Stimulated activated CD4-positive, alpha-beta T cell treated with anti-CD3 and anti-CD28 coated beads, Interleukin-2, amount 100 ng/mL, for 4 hours (primary cell): Measurements from ENCODE around the gene CNOT8.
"Not testable (repeated sequence)": the region's sequence is repeated elsewhere in the genome, so short reads cannot be mapped to it uniquely, and the experiment has no call there.

Experiments used
- DNase-seq: peaks from one replicate; pipeline ENCODE4 v3.0.0-alpha.2; 2020; ENCODE audit warnings: low read depth

CNOT8 gene

DNA sequence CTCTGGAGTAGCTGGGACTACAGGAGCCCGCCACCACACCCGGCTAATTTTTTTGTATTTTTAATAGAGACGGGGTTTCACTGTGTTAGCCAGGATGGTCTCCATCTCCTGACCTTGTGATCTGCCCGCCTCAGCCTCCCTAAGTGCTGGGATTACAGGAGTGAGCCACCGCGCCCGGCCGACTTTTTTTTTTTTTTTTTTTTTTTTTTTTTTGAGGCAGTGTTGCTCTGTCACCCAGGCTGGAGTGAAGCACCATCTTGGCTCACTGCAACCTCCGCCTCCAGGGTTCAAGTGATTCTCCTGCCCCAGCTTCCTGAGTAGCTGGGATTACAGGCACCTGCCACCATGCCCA, 22.8 kb upstream of the CNOT8 start:
- not testable (repeated sequence) for DNase-seq

DNA sequence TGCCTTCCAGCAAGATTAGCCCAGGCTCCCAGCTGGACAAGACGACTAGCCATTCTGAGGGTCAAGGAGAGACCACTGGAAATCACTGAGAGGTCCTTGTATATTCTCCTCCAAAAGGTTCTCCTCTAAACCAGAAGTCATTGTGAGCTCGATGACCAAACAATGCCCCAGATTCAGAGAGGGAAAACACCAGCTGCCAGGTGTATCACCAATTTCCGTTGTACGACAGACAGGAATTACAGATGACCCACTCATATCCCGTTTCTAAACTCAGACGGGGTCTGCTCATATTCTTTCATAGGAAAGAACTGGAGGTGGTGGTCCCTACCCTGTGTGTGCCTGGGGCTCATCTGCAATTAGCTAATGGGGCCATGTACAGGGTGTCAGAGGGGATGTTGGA, 22.2 kb upstream of the CNOT8 start:
- DNase-seq = no peak

DNA sequence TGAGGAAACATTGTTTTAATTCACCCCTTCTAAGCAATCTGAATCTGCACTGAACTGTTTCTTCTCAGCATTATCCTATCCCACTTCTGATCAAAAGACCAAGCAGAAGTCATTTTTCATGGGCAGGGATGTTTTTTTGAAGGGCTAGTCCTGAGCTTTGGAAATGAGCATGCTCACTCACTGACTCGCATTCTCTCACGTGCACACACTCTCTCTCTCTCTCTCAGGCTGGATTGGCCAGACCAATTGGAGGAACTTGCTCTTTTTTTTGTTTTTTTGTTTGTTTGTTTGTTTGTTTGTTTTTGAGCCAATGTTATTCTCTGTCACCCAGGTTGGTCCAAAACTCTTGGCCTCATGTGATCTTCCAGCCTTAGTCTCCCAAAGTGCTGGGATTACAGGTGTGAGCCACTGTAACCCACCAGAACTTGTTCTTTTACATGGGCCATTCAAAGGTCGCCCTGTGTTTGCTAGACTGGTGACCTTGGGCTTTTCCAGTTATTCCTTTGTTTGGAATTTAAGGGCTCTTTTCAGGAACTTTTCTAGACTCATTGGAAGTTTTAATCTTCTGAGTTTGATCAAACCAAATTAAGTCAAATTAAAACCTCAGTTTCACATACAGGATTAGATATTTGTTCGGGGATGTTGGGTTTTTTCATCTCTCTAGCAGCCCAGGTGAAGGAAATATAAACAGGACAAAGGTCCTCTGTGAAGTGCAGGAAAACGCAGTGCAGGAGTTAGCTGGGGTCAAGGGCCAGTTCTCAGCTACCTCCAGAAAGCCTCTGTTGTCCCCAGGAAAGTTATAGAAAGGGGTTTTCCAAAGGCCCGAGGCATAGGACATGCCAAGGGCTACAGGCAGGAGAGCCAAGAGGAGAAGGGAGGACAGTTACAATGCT, 21.2 kb upstream of the CNOT8 start:
- no peak for DNase-seq

DNA sequence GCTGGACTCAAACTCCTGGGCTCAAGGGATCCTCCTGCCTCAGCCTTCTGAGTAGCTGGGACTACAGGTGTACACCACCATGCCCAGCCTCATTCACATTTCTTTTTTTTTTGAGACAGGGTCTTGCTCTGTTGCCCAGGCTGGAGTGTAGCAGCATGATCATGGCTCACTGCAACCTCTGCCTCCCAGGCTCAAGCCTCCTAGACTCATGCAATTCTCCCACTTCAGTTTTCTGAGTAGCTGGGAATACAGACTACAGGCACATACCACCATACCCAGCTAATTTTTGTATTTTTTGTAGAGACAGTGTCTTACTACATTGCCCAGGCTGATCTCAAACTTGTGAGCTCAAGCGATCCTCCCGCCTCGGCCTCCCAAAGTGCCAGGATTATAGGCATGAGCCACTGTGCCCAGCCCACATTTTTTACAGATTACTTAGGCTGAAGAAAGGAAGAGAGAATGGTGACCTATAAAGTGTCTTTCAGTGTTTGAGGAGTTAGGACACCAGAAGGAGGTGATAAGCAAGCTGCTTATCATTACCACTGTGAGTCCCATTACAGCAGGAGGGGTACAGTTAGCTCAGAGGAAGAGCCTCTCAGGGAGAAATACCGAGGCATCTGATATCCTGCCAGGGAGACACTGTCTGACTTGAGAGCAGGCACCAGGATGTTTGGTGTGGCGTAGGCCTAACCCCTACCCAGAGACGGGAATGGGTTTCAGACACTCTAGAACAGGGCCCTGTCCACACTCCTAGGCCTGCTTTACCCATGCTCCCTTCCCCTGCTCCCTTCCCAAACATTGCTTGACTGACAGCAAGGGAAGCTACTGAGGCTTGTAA, 17.8 kb upstream of the CNOT8 start:
- DNase-seq = no peak

DNA sequence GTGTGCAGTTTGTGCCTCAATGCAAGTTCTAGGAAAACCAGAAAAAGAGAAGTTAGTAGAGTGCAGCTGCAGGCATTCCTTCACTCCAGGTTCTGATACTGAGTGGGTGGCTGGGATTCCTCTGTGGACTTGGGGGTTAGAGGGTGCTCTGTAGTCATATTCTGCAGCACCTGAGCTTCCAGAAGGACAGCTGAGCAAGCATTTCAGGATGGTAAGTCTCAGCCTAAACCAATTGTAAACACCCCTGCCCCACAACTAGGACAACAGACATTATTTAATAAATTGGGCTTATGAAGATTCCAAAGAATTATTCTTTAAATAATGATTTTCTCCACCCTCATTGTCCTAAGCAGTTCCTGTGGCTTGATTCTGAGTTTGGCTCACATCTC, 17.2 kb upstream of the CNOT8 start:
- DNase-seq = no peak

DNA sequence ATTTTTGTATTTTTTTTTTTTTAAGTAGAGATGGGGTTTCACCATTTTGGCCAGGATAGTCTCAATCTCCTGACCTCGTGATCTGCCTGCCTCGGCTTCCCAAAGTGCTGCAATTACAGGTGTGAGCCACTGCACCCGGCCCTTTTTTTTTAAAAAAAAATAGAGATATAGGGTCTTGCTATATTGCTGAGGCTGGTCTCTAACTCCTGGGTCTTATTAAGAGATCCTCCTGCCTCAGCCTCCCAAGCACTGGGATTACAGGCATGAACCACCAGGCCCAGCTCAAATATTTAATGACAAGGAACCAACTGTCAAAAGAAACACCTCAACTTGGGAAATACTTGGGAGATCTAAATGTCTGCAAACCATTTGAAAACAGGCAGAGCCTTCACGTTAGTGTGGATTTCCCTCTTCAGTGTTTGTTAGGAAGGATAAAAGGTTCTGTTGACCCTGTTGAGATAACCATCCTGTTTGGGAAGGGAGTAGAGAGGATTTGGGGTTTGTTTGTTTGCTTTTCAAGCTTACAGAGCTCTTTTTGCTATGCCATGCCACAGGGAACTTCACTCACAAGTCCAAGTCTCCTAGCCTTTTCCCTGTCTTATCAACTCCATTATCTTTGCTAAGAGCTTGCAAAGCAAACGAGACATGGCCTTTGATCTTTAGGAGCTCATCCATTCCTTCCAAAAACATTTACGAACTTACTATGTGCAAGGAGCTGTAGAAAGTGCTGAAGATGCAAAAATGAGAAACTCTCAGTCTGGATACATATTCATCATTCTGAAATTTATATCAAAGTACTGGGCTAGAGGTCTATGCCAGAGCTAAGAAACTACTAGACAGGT, 15.5 kb upstream of the CNOT8 start:
- DNase-seq = no peak

DNA sequence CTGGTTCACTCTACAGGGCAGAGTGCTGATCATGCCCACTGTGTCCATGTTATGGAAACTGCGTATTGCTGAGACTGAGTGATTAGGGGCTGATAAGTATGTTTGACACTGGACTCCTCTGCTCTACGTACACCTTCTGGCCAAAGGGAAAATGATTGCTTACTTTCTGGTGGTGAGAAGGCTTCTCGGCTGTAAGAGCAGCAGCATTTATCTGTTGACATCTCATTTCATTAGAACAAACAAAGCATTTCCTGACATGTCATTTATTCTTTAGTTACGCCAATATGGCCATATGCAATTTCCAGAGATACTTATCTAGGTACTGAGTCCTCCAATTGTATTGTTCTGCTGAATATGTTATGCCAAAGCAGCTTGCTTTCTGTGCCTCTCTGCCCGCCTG, 13.6 kb upstream of the CNOT8 start:
- no peak for DNase-seq

DNA sequence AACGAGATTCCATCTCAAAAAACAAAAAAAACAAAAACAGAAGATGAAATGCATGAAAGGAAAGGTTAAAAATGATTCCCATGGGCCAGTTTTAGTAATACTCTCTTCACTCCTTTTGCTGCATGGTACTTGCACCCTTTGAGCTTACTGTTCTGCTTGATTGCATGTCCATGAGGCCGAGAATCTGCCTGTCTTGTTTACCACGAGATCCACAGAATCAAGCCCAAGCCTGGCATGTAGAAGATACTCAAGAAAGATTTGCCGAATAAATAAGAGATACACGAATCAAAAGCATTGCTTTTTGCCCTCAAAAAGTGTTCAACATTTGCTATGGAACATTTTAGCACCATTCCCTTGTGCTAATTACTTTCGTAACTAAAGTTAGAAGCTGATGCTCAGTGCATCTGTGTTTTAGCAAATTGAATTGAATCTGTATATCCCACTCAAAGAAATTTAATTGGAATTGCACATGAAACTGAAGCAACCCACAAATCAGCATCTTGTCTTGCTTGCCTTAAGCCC, 9.1 kb upstream of the CNOT8 start:
- no peak for DNase-seq

DNA sequence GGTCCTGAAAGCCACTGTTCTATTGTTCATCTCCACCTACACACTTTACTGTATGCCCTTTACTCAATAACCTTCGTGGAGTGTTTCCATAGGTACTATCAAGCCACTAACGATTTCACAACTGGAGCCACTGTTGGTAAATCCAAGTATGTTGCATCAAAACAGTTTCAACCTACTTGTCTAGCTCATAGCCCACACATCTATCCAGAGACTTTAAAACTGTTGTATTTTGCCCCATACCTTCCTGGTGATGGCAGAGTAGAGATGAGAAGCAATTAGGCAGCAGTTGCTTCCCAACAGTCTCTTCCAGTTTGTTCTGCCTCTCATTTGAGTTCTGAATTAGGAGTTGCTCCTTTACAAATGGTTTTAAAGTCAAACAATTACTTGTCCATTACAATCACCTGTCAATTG, 8.6 kb upstream of the CNOT8 start:
- DNase-seq = no peak

DNA sequence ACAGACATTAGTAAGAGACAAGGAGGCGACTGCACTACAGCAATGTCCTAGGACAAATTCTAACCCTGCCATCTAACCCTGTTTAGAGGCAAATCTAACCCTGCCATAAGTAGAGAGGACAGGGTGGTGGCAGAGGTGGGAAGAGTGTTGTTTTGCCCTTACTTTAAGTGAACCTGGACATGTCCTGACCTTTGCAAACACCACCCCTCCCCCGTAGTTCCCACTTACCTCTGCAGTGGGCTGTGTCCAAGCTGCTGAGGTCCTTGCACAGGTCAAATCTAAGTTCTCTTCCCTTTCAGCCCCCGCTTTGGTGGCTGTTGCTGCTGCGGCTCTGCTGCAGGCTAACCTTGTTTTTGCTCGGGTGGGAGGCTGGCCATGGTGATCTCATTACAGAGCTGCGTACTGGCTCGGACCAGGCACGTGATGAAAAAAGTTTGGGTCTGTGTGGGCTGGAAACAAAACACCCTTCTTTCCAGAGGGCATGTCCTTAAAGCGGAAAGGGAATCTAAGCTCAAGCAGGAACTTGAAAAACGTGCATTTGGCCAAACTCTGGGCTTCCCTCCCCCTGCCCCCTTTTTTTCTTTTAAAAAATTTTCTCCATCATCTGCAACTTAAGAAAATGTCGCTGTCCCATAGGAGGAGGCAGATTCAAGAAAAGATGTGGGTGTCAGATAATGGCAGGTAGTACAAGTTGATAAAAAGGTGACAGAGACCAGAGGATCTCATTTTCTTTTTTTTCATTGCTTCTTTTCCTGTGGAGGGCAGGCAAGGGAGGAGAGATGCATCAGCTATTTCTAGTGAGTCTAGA, 8.0 kb upstream of the CNOT8 start, which contains the start of gene FAXDC2:
Gene FAXDC2, minus strand, starts transcription at position 349 of the 808 bp plus-strand sequence. CDS start 12,425 bp downstream, outside the sequence.
- DNase-seq = no peak

DNA sequence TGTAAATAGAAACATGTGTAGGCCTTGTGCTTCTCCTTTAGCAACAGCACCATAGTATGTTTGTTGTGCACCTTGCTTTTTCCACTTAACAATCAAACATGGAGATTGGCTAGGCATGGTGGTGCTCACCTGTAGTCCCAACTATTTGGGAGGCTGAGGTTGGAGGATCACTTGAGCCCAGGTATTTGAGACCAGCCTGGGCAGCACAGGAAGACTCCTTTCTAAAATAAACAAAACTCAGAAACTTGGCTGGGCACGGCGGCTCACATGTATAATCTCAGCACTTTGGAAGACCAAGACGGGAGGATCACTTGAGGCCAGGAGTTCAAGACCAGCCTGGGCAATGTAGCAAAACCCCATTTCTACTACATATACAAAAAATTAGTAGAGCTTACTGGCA, 7.1 kb upstream of the CNOT8 start:
- no peak for DNase-seq

DNA sequence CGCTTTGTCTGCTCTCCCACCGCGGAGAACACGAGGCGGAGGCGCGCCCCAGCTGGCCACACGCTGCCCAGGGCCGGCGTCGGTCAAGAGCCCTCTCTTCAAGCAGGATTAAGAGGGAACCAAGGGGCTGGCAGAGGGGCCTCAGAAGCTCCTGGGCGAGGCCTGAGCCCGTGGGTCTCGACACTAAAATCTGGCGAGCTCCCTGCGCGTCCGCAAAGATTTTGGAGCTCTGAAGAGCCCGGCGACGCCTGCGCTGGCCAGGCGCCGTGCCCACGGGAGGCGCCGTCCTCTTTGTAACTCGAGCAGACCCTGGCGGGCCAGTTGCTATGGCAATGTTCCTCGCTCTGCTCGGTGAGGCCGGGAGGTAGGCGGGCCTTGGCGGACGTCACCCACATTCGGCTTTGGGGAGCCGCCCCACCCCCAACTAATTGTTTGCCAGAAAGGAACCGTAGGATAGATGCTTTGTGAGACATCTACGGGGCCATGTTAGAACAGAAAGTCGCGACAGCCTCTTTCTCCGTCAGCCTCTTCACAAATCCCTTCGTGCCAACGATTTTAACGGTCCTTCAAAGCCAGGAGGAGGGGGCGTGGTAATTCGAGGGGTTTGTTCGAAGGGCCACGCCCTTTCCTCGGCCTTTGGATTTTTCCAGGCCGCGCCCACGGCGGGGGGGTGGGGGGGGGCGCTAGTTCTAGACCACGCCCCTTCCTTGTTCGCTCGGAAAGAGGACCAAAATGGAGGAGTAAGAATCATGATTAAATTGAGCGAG, 714 bp upstream of the CNOT8 start:
- DNase-seq = peak; percentile 80

DNA sequence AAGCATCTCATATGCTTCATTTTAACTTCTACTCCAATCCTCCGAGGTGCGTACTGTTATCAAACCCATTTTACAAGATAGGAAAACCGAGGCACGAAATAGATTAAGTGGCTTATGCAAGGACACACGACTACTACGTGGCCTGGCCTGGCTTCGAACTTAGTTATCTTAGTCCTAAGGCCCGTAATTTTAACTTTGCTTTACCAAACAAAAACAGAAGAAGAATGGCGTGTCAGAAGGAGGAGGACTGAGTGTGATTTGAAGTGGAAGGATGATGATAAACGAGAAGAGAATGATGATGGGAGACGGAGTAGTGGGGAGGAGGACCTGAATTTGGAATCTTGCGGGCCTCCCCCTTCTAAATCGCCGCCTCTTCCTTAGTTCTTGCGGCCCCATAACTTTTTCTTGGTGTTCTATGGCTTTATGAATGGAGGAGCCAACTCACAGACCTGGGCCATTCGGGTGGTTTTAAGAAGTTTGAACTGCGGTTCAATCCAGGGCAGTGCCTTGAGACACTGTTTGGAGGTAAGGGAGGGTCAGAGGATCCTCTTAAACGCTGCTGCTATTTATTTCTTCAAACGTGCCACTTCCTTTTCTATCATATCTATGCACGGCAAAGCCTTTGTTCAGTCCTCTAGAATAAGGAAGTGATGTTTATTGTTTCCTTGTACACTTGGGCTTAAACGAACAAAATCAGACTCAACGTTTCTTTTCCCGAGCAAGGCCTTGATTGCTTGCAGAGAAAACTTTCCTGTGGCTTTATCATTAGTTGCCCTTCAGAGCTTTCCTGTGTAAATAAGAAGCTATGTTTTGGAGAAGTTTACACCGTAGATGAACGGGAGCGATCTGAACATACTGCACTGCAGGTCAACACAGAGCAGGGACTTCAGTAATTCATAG, 795 bp downstream of the CNOT8 start:
- DNase-seq = no peak

DNA sequence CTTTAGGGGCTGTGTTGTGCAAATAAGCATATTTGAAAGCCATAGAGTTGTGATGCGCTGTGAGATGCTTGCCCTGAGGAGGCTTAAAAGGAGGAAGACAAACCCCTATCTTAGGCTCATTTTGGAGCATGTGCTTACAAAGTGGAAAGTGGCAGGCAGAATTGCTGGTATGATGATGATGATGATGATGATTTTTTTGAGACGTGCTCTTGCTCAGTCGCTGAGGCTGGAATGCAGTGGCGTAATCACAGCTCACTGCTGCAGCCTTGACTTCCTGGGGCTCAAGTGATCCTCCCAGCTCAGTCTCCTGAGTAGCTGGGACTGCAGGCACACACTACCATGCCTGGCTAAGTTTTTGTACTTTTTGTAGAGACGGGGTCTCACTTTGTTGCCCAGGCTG, 1.7 kb downstream of the CNOT8 start:
- no peak for DNase-seq

DNA sequence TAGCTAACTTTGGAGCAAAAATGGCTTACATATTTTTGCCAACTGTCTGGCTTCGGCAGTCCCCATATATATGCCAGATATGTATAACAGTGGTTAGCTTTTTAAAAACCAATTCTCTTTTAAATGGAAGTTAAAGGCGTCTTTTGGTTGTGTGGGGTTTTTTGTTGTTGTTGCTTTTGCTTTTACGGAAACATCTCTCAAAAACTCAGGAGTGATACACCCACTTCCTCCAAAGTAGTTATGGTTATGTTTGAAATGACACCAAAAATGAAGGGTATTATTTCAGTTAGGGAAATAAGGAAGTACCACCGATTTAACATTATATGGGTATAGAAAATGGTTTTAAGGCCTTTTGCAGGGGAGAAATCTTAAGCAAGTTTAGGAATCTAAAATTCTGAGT, 2.3 kb downstream of the CNOT8 start:
- DNase-seq = no peak

DNA sequence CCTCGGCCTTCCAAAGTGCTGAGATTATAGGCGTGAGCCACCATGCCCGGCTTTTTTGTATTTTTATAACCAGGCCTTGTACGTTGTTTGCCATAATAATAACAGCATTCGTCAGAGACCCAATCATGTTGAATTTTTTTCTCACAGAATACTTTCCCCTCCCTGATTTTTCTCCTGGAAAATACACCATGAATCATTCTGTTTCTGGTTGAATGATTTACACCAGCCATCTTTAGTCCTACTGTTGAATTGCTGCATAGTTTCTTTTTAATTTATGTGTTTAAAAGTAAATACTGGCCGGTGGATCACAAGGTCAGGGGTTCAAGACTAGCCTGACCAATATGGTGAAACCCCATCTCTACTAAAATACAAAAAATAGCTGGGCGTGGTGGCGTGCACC, 3.5 kb downstream of the CNOT8 start:
- no peak for DNase-seq

DNA sequence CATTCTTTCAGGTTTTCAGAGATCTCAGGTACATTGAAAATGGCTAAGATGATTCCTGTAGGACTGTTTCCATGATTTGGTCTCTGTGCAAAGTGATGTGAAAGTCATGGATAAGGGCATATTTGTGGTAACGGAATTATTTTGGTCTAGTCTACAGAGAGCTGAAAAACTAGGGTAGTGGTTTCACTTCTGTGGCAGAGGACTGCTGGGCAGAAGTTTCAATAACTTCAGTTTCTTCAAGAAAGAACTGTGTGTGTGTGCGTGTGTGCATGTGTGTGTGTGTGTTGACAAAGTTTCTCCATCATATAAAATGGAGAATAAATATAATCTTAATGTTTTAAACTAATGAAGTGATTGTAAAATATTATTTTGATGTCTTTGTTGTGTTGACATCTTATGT, 4.3 kb downstream of the CNOT8 start:
- DNase-seq = no peak

DNA sequence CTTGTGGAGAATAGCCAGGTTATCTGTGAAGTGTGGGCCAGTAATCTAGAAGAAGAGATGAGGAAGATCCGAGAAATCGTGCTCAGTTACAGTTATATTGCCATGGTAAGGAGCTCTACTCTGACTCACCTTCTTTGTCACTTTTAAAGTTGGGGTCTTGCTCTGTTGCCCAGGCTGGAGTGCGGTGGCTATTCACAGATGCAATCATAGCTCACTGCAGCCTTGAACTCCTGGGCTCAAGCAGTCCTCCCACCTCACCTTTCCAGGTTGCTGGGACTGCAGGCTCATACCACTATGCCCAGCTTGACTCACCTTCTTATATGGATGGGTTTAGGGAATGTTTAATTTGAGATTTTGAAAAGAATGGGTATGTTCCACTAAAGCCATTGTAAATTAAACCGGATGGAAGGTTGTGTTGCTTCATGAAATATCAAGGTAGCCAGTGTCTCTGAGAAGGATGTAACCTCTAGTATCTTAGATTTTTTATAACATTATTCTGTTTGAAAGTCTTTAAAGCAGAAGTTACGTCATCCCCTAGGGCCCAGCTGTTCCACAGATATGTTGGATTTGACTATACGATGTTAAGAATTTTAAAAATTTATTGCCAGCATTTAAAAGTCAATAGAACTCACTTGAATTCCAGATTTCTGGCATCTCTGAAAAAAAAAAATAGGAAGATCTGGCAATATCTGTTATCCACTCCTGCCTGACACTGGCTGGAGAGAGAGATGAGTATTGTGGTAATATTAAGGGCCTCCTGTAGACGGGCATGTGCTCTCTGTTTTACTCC, 5.1 kb downstream of the CNOT8 start:
- DNase-seq = no peak
